NCI-H345 (cell line): ENCODE measurements around the gene MYOZ3.

Experiments used
- DNase-seq: peaks from one replicate; lab custom pipeline; 2025; lab: John Stamatoyannopoulos, UW

The MYOZ3 gene

GRCh38 chr5:150661086-150661485 is at the start of gene MYOZ3:
Gene MYOZ3 (plus strand): TSS chr5:150661251. CDS start chr5:150662942, 1,691 bp downstream.
- no peak for DNase-seq

DNA sequence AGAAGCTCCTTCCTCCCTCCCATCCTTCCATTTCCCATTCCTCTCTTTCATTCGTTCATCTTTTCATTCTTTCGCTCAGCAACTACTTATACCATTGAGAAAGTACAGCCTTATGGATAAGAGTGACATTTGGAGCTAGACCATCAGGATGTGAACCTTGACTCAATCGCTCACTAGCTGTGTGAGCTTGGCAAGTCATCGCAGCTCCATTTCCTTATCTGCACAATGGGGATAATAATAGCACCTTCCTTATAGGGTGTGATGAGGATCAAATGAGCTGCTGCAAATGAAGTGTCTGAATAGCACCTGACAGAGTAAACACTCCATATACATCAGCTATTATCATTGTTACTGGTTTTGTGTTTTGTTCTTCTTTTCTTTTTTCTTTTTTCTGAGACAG is 48.6 kb upstream of the MYOZ3 start:
- DNase-seq: peak; percentile 62

- no peak for DNase-seq
Observed at GRCh38 chr5:150612905-150613670, 48.0 kb upstream of the MYOZ3 start.

DNA sequence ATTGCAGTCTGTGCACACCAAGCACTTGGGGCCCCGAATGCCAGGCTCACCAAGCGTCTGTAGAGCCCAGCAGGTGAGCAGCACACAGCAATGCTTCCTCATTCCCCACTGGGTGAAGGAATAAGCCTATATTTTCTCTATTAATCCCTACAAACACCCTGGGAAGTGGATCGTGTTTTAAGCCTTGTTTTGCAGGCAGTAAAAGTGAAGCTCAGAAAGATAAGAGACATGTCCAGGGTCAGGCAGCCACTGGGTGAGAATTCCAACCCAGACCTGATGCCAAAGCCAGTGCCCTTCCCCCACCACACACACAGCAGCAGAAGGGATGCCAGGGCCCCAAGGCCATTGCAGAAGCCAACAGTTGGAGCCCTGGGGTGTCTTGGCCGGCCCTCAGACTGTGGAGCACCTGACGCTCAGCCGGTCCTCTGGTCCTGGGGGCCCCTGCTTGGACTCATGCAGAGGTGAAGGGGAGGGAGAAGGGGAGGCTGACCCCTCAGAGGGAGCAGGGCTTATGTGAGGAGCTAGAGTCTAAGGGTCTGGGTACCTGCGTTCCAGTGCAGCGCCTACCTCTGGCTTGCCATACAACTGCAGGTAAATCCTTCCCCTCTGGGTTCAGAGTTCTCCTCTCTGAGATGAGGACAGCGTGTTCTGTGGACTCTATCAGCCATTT is 46.9 kb upstream of the MYOZ3 start:
- no peak for DNase-seq

DNA sequence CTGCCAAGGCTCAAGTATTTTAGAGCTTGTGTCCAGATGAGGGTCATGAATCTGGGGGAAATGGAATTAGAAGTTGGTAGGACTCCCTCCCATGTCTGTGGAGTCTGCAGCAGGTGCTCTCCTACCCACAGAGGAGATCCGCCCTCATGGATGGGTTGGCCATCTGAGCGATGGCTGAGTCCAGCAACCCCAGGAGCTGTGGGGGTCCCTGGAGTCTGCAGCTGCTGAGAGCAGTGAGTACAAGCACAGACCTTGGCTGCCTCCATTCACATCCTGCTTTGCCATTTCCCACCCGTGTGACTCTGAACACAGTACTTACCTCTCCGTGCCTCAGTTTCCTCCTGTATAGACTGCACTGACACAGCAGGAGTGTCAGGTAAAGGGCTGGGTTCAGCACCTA is 46.4 kb upstream of the MYOZ3 start:
- no peak for DNase-seq

DNA sequence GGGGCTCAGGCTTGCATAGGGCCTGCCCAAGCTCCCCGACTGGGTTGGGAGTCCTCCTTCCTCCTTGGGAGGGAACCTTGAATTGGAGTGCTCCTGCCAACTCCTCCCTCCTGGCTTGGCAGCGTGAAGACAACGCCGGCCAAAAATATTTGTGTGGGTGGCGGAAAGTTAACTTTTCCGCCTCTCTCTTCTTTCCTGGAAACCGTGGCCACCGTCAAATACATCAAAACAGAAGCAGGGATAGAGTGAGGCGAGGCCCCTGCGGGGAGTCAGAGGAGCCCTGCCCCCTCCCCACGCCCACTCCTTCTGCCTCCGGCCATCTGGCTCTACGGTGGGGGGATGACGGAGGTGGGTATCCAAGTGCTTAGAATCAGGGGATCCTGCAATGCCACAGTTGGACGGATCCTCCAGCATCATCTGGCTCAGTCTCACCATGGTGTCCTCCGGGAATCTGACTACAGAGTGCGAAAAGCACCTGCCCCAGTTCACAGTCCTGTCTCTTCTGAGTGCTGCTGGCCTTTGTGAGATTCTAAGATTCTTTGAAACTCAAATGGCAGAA is 45.8 kb upstream of the MYOZ3 start:
- DNase-seq: no peak

- DNase-seq: peak; percentile 15
Observed at GRCh38 chr5:150616024-150616470, 45.0 kb upstream of the MYOZ3 start.

DNA sequence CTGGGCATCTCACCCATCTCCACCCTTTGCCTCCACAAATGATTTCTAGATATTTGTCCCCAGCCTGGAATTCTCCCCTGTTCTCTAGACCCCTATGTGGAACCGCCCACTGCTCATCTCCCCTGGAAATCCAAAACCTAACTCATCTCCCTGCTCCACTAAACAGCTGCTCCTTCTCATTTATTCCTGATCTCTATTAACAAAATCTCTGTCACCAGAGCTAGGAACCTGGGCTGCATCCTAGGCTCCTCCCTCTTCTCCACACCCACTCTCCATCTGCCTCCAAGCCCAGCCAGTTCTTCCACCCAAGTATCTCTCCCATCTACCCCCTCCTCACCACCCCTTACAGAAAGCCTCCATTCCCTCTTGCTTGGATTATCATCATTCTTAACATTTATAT is 44.5 kb upstream of the MYOZ3 start:
- peak; percentile 22 for DNase-seq

- DNase-seq: no peak
Observed at GRCh38 chr5:150618163-150618562, 42.9 kb upstream of the MYOZ3 start.

DNA sequence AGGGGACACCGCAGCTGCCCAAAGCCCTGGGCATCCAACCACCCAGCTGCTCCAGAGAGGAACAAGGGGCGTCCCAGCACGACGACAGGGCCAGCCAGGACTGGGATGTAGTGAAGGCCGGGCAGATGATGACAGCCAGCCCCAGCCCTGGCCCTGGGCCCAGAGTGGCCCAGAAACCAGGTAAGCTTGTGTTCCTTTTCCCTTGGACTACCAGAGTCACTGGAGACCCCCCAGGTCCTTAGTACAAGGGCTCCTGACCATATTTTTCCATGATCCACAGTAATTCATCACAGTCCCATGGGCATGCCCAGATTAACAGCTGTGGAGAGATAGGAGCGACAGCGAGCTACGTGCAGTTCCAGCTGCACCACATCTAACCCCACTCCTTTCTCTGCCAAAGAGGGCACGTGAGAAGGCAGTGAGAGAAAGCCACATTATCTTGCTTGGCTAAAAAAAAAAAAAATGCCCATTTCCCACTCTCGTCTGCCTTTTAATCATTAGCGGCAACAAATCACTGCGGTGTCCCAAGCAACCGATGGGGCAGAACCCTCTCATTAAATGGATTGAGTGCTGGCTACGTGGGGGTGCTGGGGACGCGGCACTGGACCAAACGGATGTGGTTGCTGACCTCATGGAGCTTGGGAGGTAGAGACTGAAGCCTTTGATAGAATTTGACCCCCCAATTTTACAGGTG is 42.3 kb upstream of the MYOZ3 start:
- no peak for DNase-seq

GRCh38 chr5:150619359-150620230 is 41.5 kb upstream of the MYOZ3 start:
- no peak for DNase-seq

- no peak for DNase-seq
Observed at GRCh38 chr5:150621301-150621700, 39.8 kb upstream of the MYOZ3 start.

DNA sequence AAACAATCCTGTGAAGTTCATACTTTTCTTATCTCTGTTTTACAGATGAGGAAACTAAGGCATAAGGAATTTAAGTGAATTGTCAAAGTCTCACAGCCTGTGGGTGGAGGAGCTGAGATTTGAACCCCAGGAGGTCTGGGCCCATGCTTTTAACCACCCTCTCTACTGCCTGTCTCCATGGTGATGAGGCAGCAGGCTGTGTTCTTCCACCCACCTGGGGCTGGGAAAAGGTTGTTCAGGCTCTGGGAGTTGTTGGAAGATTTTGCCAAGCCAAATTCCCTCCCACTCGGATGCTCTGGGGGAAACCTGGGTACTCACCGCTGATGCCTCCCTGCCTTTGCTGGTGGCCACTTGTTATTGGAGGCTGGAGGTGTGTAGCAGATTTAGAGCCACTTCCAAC is 38.9 kb upstream of the MYOZ3 start:
- DNase-seq: peak; percentile 31

- DNase-seq: no peak
Observed at GRCh38 chr5:150623152-150623877, 37.7 kb upstream of the MYOZ3 start.

DNA sequence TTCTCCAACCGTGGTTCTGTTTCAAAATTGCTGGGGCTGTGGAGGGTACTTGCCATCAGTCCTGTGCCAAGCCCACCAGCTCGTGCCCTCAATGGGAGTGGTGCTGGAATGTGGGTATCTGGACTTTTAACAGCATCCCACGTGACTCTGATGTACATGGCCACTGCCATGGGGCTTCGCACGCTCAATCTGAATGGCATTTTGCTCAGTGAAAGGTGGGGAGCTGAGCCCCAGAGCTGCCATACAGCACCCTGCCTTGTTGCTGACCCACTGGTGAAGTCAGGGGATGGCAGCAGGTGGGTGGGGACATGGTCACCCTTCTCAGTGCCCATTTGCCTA is 37.2 kb upstream of the MYOZ3 start:
- no peak for DNase-seq

DNA sequence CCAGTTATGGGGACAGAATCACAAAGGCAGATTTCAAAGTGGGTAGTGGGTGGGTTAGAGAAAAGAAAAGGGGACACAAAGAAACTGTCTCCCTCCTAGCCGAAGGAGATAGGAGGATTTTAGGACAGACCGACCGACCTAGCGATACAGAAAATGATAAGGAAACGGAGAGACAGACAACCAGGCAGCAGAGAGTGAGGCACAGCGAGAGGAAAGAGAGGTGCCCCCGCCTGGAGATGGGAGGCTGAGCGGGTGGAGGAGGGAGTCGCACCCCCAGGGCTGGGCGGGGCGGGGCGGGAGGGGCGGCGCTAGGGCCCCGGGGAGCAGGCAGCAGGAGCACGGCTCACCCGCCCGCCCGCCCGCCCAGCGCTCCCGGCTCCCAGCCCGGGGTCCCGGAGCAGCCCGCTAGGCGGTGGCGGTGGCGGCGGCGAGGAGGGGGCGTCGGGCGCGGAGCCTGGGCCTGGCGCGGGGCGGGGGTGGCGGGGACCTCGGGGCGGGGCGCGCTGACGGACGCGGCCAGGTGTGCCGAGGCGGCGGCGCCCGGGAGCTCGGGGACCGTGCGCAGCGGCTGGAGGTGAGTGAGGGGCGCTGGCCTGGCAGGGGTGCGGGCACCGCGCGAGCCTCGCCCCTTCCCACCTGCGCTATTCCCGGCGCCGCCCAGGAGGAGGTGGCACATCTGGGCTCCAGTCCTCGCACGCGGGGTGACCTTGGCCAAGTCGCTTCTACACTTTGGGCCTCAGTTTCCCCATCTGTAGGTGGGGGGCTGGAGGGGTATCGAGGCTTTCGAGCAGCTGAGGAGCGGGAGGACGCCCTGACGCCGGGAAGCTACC is 36.5 kb upstream of the MYOZ3 start:
- DNase-seq: peak; percentile 23

DNA sequence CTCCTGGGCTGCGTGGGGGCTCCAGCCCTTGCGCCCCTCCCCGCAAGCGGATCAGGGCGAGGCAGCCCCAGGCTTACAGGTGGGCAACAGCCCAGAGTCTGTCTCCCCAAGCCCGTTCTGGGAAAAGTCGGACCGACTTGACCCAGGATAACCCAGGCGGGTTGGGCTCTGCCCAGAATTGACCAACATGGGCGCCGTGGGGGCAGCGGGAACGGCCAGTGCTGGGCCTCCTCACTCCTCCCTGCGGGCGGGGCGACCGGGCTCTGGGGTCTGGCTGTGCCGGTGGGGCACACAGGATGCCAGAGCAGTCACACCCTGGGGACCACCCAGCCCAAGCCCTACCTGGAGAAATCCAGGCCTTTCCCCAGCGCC is 35.9 kb upstream of the MYOZ3 start:
- no peak for DNase-seq

DNA sequence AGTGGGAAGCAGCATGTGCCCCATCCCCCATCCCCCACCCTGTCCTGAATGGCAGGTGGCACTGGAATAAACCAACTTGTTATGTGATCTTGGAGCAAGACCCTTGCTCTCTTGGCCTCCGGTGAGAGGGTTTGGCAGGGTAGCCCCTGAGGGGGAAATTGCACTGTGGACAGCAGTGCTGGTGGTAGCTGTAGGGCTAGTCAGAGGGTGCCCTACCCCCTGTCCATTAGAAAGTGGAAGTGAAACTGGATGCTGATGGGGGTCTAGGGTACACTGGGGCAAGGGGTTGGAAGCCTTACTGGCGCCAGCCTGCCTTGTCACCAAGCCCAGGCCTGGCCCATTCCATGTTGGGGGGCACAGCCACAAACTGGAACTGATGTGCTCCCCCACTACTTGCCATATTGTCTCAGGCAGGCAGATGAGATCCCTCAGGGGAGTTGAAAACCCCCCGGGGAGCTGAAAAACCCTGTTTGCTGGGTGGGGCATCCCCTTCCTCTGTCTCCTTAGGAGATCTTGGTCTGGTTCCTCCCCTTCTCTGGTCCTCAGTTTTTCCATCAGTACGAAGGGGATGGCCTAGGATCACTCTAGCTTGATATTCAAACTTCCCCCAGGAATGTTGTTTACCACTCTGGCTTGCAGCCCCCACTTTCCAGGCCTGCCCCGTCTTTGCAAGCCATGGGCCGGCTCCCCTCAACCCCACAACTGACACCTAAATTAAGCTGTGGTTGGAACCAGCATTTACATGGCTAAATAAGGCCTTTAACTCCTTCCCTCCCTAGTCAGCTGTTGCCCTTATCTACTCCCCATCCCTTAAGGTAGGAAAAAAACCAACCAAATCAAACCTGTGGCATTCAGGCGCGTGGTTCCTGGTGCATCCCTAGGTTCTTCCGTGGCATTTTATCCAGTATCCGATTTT is 35.0 kb upstream of the MYOZ3 start:
- DNase-seq: no peak

DNA sequence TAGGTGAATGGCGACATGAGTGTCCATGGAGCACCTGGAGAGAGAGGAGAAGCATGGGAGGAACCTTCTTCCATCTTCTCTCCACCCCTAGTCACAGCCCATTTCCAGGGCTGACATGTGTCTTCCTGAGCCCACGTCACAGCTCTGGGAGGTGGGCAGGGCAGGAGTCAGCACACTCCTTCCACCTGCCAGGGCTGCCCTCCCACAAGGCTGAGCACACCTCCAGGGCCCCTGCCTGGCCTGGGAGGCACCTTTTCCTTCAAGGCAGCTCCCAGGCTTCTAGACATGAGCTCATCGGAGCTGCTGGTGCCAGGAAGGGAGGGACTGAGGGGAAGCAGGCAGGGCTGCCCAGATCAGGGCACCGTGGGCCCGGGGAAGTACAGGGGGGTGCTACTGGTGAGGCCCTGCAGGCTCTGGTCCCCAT is 34.2 kb upstream of the MYOZ3 start:
- DNase-seq: no peak
